AG10803 (cell line): ENCODE data around the gene FLVCR2.

Source experiments
- DNase-seq: peaks from one replicate; pipeline ENCODE4 v3.0.0; 2010; ENCODE audit warnings: low read depth
- H3K4me3 ChIP-seq: 2 replicates; pipeline ENCODE4 v1.5.1; 2011; ENCODE audit warnings: mild to moderate bottlenecking, low read length, control low read depth
- TF ChIP-seq, protein P1 (sequence below): conservative IDR thresholded peaks from 2 replicates; pipeline ENCODE4 v1.5.1; 2011; ENCODE audit warnings: mild to moderate bottlenecking, low read length, control low read depth, inconsistent platforms

The FLVCR2 gene

DNA sequence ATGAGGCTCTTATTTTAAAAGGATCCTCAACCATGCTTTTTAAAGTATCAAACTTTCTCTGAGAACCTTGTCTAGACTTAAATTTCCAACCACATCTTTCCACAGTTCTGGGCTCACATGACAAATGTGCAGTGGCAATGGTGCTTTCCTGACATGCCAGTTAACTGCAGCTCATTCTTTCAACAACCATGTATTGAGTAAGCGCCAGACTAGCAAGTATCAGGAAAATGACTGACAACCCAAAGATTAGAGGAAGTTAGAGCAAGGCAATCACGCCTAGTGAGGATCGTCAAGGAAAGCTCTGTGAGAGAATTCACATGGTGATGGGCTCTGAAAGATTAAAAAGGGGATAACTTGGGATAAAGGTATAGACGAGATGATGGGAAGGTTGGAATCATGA lies 35.8 kb downstream of the FLVCR2 start:
- TF ChIP-seq, protein P1, sequence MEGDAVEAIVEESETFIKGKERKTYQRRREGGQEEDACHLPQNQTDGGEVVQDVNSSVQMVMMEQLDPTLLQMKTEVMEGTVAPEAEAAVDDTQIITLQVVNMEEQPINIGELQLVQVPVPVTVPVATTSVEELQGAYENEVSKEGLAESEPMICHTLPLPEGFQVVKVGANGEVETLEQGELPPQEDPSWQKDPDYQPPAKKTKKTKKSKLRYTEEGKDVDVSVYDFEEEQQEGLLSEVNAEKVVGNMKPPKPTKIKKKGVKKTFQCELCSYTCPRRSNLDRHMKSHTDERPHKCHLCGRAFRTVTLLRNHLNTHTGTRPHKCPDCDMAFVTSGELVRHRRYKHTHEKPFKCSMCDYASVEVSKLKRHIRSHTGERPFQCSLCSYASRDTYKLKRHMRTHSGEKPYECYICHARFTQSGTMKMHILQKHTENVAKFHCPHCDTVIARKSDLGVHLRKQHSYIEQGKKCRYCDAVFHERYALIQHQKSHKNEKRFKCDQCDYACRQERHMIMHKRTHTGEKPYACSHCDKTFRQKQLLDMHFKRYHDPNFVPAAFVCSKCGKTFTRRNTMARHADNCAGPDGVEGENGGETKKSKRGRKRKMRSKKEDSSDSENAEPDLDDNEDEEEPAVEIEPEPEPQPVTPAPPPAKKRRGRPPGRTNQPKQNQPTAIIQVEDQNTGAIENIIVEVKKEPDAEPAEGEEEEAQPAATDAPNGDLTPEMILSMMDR = no peak
- H3K4me3 ChIP-seq = no peak overlapping the region
- no peak for DNase-seq

DNA sequence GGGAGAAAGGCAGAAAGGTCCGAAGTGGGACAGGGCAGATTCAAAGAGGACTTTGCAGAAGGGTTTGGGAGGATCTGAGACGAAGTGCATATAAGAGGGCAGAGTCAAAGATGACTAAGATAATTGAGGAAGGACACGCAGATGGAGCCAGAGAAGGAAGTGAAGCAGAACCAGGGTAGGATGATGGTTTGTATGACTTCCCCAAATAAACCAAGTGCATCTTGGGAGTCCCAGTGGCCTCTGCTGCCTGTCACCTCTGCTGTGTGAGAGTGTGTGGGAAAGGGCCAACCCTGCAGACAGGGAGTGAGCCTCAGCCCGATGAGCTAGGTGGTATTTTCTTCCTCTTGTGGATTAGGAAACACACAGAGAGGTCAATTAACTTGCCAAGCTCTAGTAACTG lies 36.8 kb downstream of the FLVCR2 start:
- DNase-seq = no peak
- H3K4me3 ChIP-seq = no peak overlapping the region
- TF ChIP-seq, protein P1 = no peak

DNA sequence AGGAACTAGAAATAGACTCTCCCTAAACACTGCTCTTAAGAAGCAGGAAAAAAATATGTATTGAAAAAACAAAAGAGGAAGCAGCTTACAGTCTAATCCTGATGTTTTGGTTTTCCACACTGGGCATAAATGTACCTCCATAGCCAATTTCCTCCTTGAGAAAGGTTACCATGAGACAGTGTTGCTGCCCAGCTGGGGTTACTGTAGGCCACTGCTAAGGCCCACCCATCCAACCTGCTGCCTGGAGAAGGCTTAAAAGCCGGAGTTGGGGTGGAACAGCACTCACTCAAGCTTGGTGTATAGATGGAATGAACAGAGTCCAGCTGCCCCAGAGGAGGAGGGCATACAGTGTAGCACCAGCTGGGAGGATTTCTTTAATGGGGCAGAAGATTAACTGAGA lies 41.1 kb downstream of the FLVCR2 start:
- TF ChIP-seq, protein P1 = no peak
- DNase-seq = no peak
- H3K4me3 ChIP-seq = no peak overlapping the region

DNA sequence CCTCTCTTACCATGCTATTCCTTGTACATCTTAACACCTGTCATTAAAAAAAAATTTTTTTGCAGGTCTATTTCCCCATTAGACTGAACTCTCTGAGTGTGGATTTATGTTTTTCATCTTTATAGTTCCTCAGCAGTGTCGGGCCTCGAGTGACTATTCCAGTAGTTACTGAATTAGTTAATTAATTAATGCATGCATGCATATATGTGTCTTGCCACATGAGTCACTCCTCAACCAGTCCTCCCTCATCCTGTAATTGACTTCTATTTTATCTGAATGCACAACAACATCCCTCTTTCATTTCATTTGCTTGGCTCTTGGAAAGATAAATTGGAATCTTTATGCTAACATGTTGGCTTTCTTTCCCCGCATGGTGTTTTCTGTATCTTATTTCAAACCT lies 46.6 kb downstream of the FLVCR2 start:
- H3K4me3 ChIP-seq = no peak overlapping the region
- no peak for DNase-seq
- TF ChIP-seq, protein P1 = no peak

DNA sequence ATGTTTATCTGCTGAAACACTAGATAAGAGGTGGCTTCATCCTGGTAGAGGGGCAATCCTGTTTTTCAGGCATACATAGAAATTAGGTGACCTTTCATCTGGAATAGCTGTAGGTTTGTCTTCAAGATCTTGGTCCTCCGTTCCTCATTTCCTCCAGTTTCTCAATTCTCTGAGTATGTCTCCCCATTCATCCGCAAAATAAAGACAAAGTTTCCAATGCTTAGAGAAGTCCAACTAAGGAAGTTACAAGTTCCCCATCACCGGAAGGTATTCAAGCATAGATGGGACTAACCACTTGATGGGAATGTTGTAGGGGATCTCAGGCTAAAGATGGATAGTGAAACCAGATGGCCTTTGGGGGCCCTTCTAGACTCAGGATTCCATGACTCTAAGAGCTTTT lies 48.0 kb downstream of the FLVCR2 start:
- no peak overlapping the region for H3K4me3 ChIP-seq
- DNase-seq = no peak
- TF ChIP-seq, protein P1 = no peak

DNA sequence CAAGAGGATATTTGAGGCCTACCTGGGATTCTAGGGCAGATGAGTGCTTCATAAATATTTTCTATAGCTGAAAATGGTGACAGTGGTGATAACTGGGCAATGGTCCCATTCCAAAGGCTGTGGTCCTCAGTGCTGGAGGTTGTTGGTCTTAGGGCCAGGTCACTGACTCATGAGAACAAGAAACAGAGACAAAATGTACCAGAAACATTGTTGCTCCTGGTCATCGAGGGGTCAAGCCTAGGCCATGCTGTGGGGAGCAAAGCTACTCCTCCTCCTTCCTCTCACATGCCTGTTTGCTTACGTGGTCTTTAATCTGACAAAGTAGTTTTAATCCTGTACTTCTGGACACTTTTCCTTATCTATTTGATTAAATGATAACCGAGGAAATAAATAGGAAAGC lies 48.4 kb downstream of the FLVCR2 start:
- TF ChIP-seq, protein P1 = no peak
- H3K4me3 ChIP-seq = no peak overlapping the region
- no peak for DNase-seq

DNA sequence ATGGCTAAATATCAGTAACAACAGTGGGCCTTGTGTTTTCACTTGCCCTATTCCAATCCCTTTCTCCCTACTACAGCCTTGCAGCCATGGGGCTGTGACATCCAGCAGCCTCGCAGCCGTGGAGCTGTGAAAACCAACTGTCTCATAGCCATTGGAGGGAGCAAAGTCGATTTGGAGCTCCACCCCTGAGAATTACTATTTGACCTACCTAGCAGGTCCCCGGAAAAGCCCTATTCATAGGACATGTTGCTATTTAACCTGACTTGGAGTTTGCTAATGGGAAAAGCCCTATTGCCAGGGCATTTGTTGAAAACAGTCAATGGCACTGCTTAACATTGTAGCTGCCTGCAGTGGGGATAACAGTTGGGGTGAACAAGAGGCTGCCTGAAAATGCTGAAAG lies 49.0 kb downstream of the FLVCR2 start:
- DNase-seq = no peak
- no peak overlapping the region for H3K4me3 ChIP-seq
- TF ChIP-seq, protein P1 = no peak
